ENCODE measurements around the gene SOWAHA. TPM values are rescaled to one million over a fixed set of nuclear protein-coding genes. Genes with fewer than 3 reads are reported as not detected.
A peak's percentile ranks its signal among the peaks of the same experiment; 100 is the strongest.
"Not testable (repeated sequence)": the region's sequence is repeated elsewhere in the genome, so short reads cannot be mapped to it uniquely, and the experiment has no call there.

The SOWAHA gene
- total RNA-seq, 1 donor from 2014 or later = not detected

- Histone ChIP-seq H2AFZ (replicated peaks) (no peak overlapping the region), H3F3A (ENCODE audit: low read depth) (no peaks in the 10 kb centered on the region), H4K20me1 (ENCODE audit: low read depth) (no peaks in the 10 kb centered on the region), H3K4me1 (peaks cover 9% of the 10 kb centered on the region), H3K9ac (no peak overlapping the region), H3K27me3 (no peaks in the 10 kb centered on the region), H3K4me3 (no peak overlapping the region), H3K4me2 (no peak overlapping the region), H3K27ac (no peak overlapping the region), H3K36me3 (no peaks in the 10 kb centered on the region), H3K9me3 (ENCODE audit: low read depth) (no peaks in the 10 kb centered on the region), H3K79me2 (ENCODE audit: low read depth) (no peaks in the 10 kb centered on the region)
- no peak for TF ChIP-seq EZH2phosphoT487 (IDR thresholded peaks at IDR 0.05)
- TF ChIP-seq CTCF (IDR thresholded peaks at IDR 0.05) = no peak
- TF ChIP-seq EZH2 (IDR thresholded peaks at IDR 0.05) = no peak
- no peak overlapping the region for H3K27ac Mint-ChIP-seq
- H3K9me3 Mint-ChIP-seq = peaks cover 3% of the 10 kb centered on the region
- H3K36me3 Mint-ChIP-seq = no peaks in the 10 kb centered on the region
- no peak for DNase-seq (ENCODE audit: low spot score)
- no peak overlapping the region for H3K4me3 Mint-ChIP-seq
- peaks cover 4% of the 10 kb centered on the region for H3K27me3 Mint-ChIP-seq (ENCODE audit: insufficient read depth, low read depth)
- no peaks in the 10 kb centered on the region for H3K4me1 Mint-ChIP-seq
Measured at GRCh38 chr5:132799392-132799791, 13.7 kb upstream of the SOWAHA start.

- no peak for TF ChIP-seq EZH2 (IDR thresholded peaks at IDR 0.05)
- TF ChIP-seq CTCF (IDR thresholded peaks at IDR 0.05) = no peak
- no peak for TF ChIP-seq EZH2phosphoT487 (IDR thresholded peaks at IDR 0.05)
- Mint-ChIP-seq H3K36me3 (no peaks in the 10 kb centered on the region), H3K4me1 (no peaks in the 10 kb centered on the region), H3K4me3 (no peak overlapping the region), H3K27ac (no peak overlapping the region), H3K27me3 (ENCODE audit: insufficient read depth, low read depth) (peaks cover 4% of the 10 kb centered on the region), H3K9me3 (peaks cover 3% of the 10 kb centered on the region)
- no peak for DNase-seq (ENCODE audit: low spot score)
- H3K4me3 ChIP-seq = no peak overlapping the region
- H3K9ac ChIP-seq = no peak overlapping the region
- no peaks in the 10 kb centered on the region for H3K79me2 ChIP-seq (ENCODE audit: low read depth)
- H4K20me1 ChIP-seq (ENCODE audit: low read depth) = no peaks in the 10 kb centered on the region
- no peak overlapping the region for H3K27ac ChIP-seq
- no peak overlapping the region for H3K4me2 ChIP-seq
- peaks cover 9% of the 10 kb centered on the region for H3K4me1 ChIP-seq
- peak overlapping the region; percentile 40 for H2AFZ ChIP-seq (replicated peaks)
- no peaks in the 10 kb centered on the region for H3F3A ChIP-seq (ENCODE audit: low read depth)
- no peaks in the 10 kb centered on the region for H3K36me3 ChIP-seq
- H3K9me3 ChIP-seq (ENCODE audit: low read depth) = no peaks in the 10 kb centered on the region
- H3K27me3 ChIP-seq = no peaks in the 10 kb centered on the region
Measured at GRCh38 chr5:132800545-132800944, 12.6 kb upstream of the SOWAHA start.

GRCh38 chr5:132802044-132802684 lies 10.9 kb upstream of the SOWAHA start:
- Mint-ChIP-seq H3K4me3 (no peak overlapping the region), H3K4me1 (peaks cover 9% of the 10 kb centered on the region)
- DNase-seq (ENCODE audit: low spot score) = no peak

GRCh38 chr5:132802685-132803066 lies 10.4 kb upstream of the SOWAHA start:
- H3K4me1 ChIP-seq = peaks cover 18% of the 10 kb centered on the region
- not testable (repeated sequence) for H3K27ac Mint-ChIP-seq; H3K27me3 ChIP-seq; H3K79me2 ChIP-seq (ENCODE audit: low read depth); H4K20me1 ChIP-seq (ENCODE audit: low read depth); H3K36me3 ChIP-seq; H3K9me3 Mint-ChIP-seq; H3K9ac ChIP-seq; DNase-seq (ENCODE audit: low spot score); H3K4me3 ChIP-seq; H3K4me3 Mint-ChIP-seq; H3K36me3 Mint-ChIP-seq; H3F3A ChIP-seq (ENCODE audit: low read depth); H2AFZ ChIP-seq (replicated peaks); H3K9me3 ChIP-seq (ENCODE audit: low read depth); H3K4me2 ChIP-seq; H3K27ac ChIP-seq; H3K27me3 Mint-ChIP-seq (ENCODE audit: insufficient read depth, low read depth)
- peaks cover 14% of the 10 kb centered on the region for H3K4me1 Mint-ChIP-seq

More at GRCh38 chr5:132802044-132802684, 10.9 kb upstream of the SOWAHA start:
- H3K4me3 ChIP-seq = no peak overlapping the region
- no peak overlapping the region for H3K27ac Mint-ChIP-seq
- H3K36me3 ChIP-seq = no peaks in the 10 kb centered on the region
- H3K4me2 ChIP-seq = no peak overlapping the region
- H3F3A ChIP-seq (ENCODE audit: low read depth) = no peaks in the 10 kb centered on the region
- H3K9ac ChIP-seq = no peak overlapping the region
- no peaks in the 10 kb centered on the region for H4K20me1 ChIP-seq (ENCODE audit: low read depth)
- H3K9me3 Mint-ChIP-seq = peaks cover 3% of the 10 kb centered on the region
- H3K36me3 Mint-ChIP-seq = no peaks in the 10 kb centered on the region
- peaks cover 14% of the 10 kb centered on the region for H3K4me1 ChIP-seq
- no peaks in the 10 kb centered on the region for H3K79me2 ChIP-seq (ENCODE audit: low read depth)
- H3K27me3 ChIP-seq = no peaks in the 10 kb centered on the region
- peaks cover 6% of the 10 kb centered on the region for H3K27me3 Mint-ChIP-seq (ENCODE audit: insufficient read depth, low read depth)
- H3K9me3 ChIP-seq (ENCODE audit: low read depth) = no peaks in the 10 kb centered on the region
- no peak overlapping the region for H3K27ac ChIP-seq
- no peak overlapping the region for H2AFZ ChIP-seq (replicated peaks)
- TF ChIP-seq CTCF (IDR thresholded peaks at IDR 0.05) = no peak
- no peak for TF ChIP-seq EZH2phosphoT487 (IDR thresholded peaks at IDR 0.05)
- no peak for TF ChIP-seq EZH2 (IDR thresholded peaks at IDR 0.05)

- not testable (repeated sequence) for H3K27ac Mint-ChIP-seq; H3K79me2 ChIP-seq (ENCODE audit: low read depth); H3K27ac ChIP-seq; H3K9ac ChIP-seq; H3K9me3 Mint-ChIP-seq; H3F3A ChIP-seq (ENCODE audit: low read depth); H3K4me2 ChIP-seq; H2AFZ ChIP-seq (replicated peaks); DNase-seq (ENCODE audit: low spot score); H3K9me3 ChIP-seq (ENCODE audit: low read depth); H4K20me1 ChIP-seq (ENCODE audit: low read depth); H3K36me3 ChIP-seq; H3K36me3 Mint-ChIP-seq; H3K4me3 ChIP-seq; H3K4me3 Mint-ChIP-seq
- H3K4me1 ChIP-seq = peaks cover 18% of the 10 kb centered on the region
- peaks cover 17% of the 10 kb centered on the region for H3K27me3 Mint-ChIP-seq (ENCODE audit: insufficient read depth, low read depth)
- H3K27me3 ChIP-seq = peaks cover 12% of the 10 kb centered on the region
- peaks cover 14% of the 10 kb centered on the region for H3K4me1 Mint-ChIP-seq
Measured at GRCh38 chr5:132804219-132804618, 8.9 kb upstream of the SOWAHA start.

- DNase-seq (ENCODE audit: low spot score); H3K4me2 ChIP-seq; H3K36me3 Mint-ChIP-seq; H3K36me3 ChIP-seq; H3K9me3 ChIP-seq (ENCODE audit: low read depth); H3K4me3 Mint-ChIP-seq; H2AFZ ChIP-seq (replicated peaks); H3F3A ChIP-seq (ENCODE audit: low read depth); H3K9me3 Mint-ChIP-seq; H3K79me2 ChIP-seq (ENCODE audit: low read depth); H3K9ac ChIP-seq; H4K20me1 ChIP-seq (ENCODE audit: low read depth); H3K27ac ChIP-seq; H3K27ac Mint-ChIP-seq; H3K4me3 ChIP-seq: not testable (repeated sequence)
- Mint-ChIP-seq H3K27me3 (ENCODE audit: insufficient read depth, low read depth) (peaks cover 32% of the 10 kb centered on the region), H3K4me1 (peaks cover 14% of the 10 kb centered on the region)
- Histone ChIP-seq H3K27me3 (peaks cover 29% of the 10 kb centered on the region), H3K4me1 (peaks cover 11% of the 10 kb centered on the region)
Measured at GRCh38 chr5:132805872-132806271, 7.2 kb upstream of the SOWAHA start.
